Activated gamma-delta T cell treated with anti-CD3 and anti-CD28 coated beads, Interleukin-2, amount 50 U/mL, for 16 hours (primary cell): Measurements from ENCODE around the gene TMEM258.
A peak's percentile ranks its signal among the peaks of the same experiment; 100 is the strongest.

Experiments used
- DNase-seq: peaks from one replicate; pipeline ENCODE4 v3.0.0-alpha.2; 2020; ENCODE audit warnings: low read depth

TMEM258 gene

DNA sequence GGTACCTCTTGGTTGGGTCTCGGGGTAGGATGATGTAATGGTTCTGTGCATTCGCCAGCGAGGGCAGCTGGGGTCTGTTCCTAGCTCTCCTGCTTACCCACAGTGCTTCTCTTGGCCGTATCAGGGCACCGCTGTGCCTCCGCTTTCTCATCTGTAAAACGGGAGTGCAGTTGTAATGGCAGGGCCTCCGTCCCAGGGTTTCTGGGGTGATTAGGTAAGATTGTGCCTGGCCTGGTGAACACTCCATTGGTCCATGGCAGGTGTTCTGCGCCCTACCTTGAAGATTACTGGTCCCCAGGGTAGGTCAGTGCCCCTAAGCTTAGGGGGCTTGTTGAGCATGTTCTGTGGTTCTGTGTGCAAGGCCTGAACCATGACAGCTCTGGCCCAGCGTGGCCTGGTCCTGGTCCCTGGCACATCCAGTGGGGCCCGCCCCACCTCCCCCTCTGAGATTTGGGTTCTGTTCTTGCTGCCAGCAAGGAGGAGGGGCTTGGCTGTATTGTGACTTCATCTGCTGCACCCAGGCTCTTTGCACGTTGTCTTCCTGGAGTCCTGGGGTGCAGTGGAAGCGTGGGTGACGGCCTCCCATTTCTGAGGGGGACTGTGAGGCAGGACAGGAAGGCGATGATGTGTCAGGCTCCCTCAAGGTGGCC lies 35.1 kb downstream of the TMEM258 start:
- DNase-seq: no peak

DNA sequence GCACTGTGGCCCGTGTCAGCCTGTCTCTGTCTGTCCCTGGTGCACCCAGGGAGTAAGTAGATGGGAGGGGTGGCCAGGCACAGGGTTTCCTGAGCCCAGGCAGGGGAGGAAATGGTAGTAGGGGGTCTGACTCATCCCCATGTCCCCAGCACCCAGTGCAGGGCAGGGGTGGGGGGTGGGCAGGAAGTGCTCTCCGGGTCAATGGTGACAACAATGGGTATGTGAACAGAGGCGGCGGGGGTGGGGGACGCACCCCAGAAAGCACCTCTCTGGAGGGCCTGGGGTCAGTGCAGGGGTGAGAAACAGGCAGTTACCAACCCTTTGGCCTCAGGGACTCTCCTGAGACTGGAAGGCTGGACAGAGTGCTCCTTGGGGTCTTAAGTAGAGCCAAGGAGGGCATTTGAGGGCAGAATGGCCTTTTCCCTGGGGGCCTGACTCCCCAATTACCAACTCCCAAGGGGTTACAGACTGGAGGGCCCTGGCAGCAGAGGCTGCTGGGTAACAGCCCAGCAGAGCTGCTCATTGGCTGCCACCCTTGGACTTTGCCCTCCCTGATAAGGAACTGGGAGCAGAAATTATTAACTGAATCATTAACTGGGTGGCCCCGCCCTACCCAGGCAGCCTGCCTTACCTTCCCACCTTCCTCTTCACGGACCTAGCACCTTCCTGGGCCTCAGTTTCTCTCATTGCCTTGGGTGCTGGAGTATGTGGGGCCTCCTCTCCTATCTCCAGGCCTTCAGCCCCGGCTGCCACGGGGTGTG lies 35.8 kb downstream of the TMEM258 start:
- DNase-seq: peak; percentile 50

DNA sequence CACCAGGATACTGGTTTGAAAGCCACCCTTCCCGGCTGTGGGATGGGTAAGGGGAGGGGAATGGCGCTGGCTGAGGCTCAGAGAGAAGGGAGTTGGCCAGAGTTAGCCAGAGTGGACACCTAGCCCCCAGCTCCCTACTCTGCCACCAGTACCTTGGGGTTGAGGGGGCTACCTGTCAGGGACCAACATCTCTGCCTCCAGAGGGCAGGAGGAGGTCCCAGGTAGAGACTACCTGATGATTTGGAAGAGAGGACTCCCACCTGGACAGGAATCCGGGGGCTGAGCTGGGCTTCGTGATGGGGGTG lies 36.3 kb downstream of the TMEM258 start:
- DNase-seq: no peak

DNA sequence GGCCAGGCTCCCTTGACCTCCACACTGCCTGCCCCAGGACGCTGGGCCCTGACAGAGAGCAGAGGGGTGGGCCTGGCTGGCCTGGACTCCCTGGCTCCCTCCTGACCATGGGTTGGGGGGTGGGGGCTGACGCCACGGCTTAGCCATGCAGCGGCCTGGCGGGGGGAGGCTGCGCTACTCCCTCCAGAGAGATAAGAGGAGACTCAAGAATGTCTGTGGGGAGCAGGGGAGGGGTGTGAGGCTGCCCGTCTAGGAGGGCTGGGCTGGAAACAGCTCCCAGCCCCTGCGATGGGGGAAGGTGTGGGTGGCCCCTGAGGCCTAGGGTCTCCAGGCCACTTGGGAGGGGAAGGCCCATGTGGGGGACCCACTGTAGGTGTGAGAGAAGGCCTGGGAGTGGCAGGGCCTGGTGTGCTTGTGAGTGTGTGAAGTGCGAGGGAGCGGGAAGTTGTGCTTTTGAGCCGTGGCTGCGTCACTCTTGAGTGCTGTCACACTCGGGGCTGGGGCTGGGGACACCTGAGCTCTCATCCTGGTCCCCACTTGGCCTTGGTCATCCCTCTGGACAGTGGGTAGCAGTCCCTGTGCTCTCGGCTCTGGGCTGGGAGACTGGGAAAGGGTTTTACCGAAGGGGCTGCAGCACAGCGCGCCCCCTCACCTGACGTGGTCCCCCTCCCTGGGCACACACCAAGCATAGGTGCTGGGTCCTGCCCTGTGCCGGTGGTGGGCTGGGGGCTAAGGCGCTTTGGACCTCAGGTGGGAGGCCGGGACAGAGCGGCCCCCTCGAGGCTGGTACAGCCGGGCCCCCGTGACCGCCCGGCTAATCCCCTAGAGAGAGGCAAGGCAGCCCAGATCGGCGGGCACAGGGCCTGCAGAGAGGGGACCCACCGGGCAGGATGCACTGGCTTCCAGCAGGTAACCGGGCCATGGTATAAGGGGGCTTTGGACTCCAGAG lies 37.6 kb downstream of the TMEM258 start:
- DNase-seq: no peak

DNA sequence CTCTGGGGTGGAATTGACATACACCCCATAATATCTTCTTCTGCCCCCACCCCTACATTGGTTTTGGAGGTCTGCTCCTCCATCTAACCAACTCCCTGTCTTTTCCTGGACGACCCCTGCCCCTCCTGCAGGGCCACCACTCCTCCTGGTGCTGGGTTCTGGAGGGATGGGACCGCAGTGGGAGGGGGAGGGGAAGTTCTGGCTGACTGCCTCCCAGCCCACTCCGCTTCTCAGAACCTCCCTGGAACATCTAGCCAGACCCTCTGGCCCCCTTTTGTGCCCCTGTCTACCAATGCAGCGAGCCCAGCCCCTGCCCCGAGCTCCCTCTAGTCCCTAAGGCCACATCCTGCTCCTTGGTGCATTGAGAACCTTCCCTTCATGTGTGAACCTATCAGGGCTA lies 38.7 kb downstream of the TMEM258 start:
- DNase-seq: no peak

DNA sequence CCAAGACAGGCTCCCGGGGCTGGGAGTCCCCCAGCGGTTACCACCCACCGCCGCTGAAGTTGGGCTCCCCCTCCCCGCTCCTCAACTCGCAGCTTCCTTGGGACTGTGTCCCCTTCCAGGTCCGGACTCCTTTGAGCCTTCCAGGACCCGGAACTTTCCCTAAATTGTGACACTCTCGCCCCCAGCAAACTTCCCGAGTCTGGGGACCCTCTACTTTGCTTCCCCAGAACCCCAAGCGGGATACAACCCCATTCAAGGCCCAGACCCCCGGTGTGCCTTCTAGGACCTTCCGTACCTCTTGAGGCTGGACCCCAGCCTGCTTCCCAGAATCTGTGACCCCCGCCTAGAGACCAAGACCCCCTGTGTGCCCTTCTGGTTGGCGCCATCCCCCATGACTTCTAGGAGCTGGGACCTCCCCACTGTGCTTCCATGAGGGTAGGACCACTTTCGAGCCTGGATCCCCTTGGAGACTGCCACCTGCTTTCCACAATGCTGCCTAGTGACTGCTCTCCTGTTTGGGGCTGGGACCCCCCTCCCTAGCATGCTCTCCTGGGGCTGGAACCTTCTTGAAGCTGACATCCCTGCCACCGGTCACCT lies 39.4 kb downstream of the TMEM258 start:
- DNase-seq: no peak

DNA sequence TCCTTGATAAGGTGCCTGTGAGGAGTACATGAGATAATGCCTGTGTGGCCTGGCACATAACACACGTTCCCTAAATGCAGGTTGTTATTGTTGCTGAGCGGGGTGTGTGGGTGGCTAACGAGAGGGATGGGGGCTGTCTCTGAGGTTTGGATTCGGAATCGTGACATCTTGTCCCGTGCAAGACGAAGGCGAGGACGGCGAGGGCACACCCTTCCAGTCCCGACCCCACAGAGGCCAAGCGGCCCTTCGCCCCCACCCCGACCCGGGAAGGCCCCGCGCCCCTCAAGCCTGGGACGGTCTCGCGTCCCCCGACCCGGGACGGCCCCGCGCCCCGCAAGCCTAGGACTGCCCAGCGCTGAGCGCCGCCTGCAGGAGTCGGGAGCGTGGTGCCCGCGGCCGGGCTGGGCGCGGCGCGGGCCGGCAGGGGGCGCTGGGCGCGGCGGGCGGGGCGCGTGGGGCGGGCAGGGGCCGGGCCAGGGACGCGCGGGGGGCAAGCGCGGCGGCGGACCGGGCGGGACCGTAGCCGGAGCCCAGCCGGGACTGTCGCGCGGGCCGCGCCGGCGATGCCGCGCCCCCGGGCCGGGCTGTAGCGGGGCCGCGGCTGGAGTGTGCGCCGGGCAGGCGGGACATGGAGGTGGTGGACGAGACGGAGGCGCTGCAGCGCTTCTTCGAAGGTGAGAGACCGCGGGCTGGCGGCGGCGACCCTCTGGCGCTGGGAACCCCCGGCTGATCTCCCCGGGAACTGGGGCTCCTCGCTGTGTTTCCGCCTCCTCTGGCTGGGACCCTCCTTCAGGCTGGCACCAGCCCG lies 40.1 kb downstream of the TMEM258 start, which contains the start of gene MYRF:
Gene MYRF, plus strand, starts transcription at position 520 of the 808 bp plus-strand sequence. Its CDS starts 109 bp downstream, at position 629.
- DNase-seq: peak; percentile 43

DNA sequence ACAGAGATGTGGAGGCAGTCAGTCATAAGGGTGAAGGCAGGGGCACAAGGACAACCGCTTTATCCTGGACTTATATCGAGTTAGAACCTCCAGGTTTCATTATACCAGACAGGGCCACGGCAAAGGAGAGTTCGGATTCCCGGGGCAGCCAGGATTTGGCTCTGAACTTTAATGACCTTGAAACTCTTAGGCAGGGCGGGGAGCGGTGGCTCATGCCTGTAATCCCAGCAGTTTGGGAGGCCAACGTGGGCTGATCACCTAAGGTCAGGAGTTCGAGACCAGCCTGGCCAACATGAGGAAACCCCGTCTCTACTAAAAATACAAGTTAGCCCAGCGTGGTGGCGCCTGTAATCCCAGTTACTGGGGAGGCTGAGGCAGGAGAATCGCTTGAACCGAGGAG lies 41.0 kb downstream of the TMEM258 start:
- DNase-seq: no peak

DNA sequence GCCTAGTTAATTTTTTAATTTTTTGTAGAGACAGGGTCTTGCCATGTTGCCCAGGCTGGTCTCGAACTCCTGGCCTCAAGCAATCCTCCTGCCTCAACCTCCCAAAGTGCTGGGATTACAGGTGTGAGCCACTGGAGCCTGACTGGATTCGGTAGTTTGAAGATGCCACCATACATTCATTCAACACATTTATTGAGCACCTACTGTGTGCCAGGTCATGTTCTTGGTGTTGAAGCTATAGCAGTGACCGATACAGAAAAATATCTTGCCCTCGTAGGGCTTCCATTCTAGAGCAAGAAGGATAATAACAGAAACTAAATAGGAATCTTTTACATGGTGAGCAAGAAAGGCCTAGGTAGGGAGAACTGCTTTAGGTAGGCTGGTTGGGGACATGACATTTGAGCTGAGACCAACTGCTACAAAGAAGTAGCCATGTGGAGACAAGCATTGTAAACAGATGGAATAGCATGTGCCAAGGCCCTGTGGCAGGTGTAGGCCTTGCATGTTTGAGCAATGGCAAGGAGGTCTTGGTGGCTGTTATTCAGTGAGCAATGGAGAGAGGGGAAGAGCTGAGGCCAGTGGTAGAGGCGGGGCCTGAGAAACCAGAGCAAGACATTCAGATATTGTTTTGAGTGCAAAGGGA lies 41.6 kb downstream of the TMEM258 start:
- no peak for DNase-seq

DNA sequence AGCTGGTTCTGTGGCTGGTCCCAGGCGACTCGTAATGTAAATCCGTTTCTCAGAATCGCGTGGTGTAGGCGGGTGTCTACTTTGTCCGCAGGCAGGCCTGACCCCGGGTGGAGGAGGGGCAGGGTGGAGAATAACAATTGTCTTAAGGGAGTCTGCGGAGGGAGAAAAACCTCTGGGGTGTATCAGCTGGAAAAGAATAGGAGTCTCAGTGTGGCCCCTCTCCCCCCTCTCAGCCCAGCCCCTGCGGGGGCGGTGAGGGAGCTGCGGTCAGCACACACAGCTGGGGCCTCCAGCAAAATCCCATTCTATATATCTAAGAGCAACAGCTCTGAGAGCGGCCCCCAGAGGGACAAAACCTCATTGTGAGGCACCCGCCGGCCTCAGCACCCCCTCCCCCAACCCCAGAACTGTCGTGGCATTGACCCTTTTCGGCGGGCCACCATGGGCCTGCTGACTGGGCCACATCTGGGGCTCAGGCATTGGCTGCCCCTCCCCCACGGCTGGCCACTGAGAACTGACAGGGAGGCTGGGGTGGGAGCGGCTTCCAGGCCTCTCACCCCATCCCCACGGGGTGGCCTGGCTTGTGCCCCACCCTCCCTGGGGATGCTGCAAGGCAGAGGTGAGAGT lies 42.7 kb downstream of the TMEM258 start:
- no peak for DNase-seq

DNA sequence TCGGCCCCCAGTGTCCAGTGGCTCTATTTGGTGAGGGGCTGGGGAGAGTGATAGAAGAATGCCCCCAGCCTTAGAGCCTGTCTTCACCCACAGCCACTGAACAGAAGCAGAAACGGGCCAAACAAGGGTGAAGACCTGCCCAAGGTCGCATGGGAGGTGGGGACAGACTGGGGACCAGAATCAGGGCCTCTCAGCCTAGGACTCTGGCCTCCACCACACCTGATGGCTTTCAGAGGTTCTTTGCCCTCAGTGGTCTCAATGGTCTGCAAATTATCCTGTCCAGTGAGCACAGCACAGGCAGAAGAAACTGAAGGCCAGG lies 44.5 kb downstream of the TMEM258 start:
- no peak for DNase-seq

DNA sequence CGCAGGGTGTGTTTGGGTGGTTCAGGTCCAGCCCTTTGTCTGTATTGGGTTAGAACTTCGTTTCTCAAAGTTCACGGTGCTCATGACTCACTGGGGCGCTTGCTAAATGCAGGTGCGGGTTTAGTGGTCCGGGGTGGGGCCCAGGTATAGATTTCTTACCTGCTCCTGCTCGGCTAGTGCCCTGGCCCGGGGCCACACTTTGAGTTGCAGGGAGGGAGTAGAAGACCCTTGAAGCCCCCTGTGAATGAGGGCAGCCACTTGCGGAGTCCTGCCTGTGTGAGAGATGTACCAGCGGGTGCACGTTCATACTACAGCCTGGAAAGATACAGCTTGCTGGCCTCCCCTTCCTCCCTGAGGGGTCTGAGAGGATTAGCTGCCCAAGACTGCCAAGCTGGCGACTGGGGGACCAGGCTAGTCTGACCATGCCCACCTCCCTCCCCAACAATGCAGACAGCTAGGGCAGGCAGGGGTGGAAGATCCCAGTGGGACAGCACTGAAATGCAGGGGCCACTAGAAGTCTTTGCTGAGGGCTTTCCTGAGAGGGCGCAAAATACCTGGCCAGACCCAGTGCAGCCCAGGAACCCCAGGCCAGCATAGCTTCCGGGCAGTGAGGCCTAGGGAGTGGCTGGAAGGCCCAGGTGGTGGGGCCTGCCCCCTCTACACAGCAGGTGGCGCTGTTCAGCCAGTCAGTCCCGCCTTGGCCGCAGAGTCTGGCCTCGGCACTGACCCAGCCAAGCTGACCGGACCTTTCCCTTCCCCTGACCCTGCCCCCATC lies 45.0 kb downstream of the TMEM258 start:
- peak; percentile 24 for DNase-seq

DNA sequence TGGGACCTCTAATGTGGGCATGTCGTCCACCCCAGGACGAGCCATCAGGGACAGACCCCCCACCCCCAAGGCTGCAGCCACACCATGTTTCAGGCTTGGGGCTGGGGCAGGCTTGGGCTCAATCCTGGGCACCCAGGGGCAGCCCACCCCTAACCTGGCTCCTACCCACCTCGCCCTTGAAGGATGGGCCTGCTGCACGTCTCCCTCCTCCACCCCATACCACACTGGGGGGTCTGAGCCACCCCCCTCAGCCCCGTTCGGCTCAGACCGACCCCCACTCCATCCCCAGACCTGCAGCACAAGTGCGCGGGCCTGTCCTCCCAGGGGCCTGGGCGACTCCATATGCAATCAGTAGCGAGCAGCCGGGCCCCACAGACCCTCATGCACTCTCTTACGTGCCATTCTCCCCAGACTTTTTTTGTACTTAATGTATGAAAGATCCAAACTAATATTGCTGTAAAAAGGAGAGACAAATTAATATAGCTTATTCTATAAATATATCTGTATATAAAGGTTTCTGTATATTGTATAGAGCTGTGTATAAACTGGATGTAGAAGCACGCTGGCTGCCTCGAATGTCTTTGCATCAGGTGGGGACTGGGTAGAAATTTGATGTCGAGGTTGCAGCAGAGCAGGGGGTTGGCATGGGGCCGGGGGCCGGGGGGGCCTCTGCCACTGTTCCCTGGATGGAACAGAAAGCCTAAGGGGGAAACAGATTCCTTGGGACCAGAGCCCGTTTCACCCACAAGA lies 45.8 kb downstream of the TMEM258 start:
- no peak for DNase-seq

DNA sequence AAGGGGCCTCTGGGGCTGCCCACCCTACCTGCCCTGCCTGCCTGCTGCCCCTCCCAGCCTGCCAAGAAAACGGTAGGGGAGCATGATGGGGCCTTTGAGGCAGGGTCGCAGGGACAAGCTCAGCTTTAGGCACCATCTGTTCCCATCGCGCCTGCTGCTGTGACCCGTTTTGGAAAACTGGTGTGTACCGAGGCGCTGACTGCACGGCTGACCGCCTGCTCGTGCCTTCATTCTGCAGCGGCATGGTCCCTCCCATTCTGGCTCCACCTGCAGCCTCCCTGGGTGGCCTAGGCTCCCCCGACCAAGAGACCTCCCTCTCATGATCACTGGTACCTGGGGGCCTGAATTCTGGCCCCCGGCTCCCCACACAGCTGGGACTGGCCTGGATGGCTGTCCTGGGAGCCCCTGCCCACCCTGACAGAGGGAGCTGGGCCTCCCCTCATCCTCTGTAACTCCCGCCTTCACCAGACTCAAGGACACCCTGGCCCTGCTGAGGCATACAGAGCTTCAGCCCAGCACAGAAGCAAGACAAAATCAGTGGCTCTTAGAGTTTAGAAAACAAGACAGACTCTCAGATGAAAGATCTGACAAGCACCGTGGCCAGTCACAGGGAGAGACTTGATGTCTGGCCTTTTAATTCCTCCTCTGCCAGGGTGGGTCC lies 46.5 kb downstream of the TMEM258 start:
- DNase-seq: no peak

DNA sequence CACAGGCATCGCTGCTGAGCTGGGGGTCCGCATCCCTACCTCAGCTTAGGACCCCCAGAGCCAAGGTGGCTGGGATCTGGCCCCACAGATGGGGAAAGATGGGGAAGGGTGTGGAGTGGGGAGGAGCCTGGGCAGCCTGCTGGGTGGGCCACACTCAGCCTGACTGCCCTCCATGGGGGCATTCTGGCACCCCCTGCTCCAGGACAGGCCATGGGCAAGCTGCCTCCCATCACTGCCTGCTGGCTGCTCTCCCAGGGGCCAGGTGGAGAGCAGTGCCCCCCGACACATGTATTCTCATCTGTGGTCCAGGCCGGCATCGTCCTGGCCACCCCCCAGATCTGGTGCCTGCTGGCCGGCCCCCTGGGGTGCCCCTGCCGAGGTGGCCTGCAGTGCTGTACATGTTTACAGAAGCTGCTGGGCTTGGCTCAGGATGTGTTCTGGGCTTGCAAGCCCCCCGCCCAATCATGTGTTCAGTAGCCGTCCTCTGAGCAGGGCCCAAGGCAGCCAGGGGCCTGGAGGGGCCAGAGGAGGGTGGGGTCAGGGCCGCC lies 47.7 kb downstream of the TMEM258 start:
- no peak for DNase-seq

DNA sequence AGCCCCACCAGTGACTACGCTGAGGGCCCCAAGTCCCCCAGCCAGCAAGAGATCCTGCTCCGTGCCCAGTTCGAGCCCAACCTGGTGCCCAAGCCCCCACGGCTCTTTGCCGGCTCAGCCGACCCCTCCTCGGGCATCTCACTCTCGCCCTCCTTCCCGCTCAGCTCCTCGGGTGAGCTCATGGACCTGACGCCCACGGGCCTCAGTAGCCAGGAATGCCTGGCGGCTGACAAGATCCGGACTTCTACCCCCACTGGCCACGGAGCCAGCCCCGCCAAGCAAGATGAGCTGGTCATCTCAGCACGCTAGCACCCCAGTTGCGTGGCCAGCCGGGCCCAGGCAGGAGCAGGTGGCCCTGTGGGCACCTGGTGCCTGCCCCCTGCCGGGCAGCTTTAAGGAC lies 48.2 kb downstream of the TMEM258 start:
- DNase-seq: no peak

DNA sequence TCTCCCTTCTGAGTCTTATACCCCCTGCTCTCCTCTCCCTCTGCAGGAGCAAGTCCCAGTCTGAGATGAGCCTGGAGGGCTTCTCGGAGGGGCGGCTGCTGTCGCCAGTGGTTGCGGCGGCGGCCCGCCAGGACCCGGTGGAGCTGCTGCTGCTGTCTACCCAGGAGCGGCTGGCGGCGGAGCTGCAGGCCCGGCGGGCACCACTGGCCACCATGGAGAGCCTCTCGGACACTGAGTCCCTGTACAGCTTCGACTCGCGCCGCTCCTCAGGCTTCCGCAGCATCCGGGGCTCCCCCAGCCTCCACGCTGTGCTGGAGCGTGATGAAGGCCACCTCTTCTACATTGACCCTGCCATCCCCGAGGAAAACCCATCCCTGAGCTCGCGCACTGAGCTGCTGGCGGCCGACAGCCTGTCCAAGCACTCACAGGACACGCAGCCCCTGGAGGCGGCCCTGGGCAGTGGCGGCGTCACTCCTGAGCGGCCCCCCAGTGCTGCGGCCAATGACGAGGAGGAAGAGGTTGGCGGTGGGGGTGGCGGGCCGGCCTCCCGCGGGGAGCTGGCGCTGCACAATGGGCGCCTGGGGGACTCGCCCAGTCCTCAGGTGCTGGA lies 48.8 kb downstream of the TMEM258 start:
- DNase-seq: no peak

DNA sequence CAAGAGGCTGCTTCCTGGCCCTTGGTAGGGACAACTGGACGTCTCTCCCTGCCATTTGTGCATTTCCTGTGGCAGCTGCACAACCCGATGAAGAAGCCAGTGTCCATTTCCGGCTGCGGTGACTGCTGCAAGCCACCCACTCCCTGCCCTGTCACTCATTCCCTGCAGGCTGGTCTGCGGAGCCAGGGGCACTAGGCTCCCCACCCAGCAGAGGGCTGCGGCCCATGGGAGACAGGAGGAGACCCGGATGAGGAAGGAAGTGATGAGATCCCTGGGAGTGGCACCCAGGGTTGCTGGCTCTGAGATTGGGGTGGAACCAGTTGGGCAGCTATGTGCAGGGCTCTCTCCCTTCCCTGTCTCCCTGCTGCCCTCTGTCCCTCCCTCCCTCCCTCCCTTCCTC lies 50.0 kb downstream of the TMEM258 start:
- DNase-seq: no peak
